ENCODE measurements around the gene FGF19. TPM values are rescaled to one million over a fixed set of nuclear protein-coding genes. Genes with fewer than 3 reads are reported as not detected.

The FGF19 gene
- total RNA-seq, 6 experiments from 2014 or later: 0.18 TPM; not detected in 5

DNA sequence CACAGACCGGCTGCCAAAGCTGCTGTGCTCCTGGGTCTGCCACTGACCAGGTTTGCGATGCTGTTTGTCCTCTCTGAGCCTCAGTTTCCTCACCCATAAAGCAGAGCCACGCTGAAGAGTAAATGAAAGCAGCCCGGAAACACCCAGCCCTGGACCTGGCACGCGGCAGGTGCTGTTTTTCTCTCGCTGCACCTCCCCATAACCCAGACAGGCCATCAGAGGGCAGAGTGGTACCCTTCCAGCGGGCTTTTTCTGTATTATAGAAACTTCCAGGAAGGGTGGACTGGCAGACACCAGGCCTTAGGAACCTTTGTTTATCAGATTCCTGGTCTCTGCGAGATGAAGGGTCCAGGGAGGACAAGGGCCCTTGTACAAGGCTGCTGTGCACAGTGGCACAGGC is 17.9 kb upstream of the FGF19 start:
- Histone ChIP-seq H3K27me3 (no peaks in the 10 kb centered on the region), H3K27ac (no peak overlapping the region), H3K4me1 (no peaks in the 10 kb centered on the region), H3K9me3 (no peaks in the 10 kb centered on the region), H3K36me3 (no peaks in the 10 kb centered on the region), H3K4me3 (no peak overlapping the region)
- intact Hi-C loops (cut with DNase I): loop anchor here in 1 of 2 donors (10.0 kb wide), 1 partner anchor 163 kb away; no protein-coding TSS in a partner anchor
- no peak for DNase-seq
- ATAC-seq: peak; percentile 45 to 90 (median 76)
- WGBS (ENCODE audit: insufficient coverage, low coverage, low lambda C conversion rate, missing lambda C conversion rate): 10% methylated on average over 7 of the region's 9 CpGs
- TF ChIP-seq POLR2A (IDR thresholded peaks at IDR 0.05): no peak
- TF ChIP-seq, protein P1, sequence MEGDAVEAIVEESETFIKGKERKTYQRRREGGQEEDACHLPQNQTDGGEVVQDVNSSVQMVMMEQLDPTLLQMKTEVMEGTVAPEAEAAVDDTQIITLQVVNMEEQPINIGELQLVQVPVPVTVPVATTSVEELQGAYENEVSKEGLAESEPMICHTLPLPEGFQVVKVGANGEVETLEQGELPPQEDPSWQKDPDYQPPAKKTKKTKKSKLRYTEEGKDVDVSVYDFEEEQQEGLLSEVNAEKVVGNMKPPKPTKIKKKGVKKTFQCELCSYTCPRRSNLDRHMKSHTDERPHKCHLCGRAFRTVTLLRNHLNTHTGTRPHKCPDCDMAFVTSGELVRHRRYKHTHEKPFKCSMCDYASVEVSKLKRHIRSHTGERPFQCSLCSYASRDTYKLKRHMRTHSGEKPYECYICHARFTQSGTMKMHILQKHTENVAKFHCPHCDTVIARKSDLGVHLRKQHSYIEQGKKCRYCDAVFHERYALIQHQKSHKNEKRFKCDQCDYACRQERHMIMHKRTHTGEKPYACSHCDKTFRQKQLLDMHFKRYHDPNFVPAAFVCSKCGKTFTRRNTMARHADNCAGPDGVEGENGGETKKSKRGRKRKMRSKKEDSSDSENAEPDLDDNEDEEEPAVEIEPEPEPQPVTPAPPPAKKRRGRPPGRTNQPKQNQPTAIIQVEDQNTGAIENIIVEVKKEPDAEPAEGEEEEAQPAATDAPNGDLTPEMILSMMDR (IDR thresholded peaks at IDR 0.05): peak; percentile 28 to 54 (median 41)

DNA sequence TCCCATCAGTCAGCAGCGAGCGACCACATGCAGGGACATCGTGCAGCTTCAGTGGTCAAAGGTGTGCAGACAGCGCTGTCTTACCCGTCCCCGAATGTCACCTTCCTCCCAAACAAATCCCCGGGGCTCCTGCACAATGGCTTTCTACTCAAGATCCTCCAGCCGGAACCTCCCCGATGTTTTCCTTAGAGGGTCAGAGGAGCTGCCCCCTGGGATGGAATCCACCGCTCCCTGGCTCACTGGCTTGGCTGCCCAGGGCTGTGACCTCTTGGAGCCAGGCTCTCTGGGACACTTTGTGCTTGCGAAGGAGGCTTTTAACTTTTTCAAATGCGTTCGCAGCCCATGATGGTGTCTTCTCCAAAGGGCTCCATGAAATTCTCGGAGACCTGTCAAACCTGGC is 17.3 kb upstream of the FGF19 start:
- no peak overlapping the region for H3K27ac ChIP-seq
- no peak for DNase-seq
- intact Hi-C loops (cut with DNase I): loop anchor here in 1 of 2 donors (10.0 kb wide), 1 partner anchor 164 kb away; no protein-coding TSS in a partner anchor
- H3K4me3 ChIP-seq: no peak overlapping the region
- no peaks in the 10 kb centered on the region for H3K36me3 ChIP-seq
- no peak for TF ChIP-seq POLR2A (IDR thresholded peaks at IDR 0.05)
- TF ChIP-seq, protein P1 (IDR thresholded peaks at IDR 0.05): no peak
- no peaks in the 10 kb centered on the region for H3K27me3 ChIP-seq
- WGBS (ENCODE audit: insufficient coverage, low coverage, low lambda C conversion rate, missing lambda C conversion rate): 40% methylated on average over 10 of the region's 14 CpGs
- no peak for ATAC-seq
- H3K4me1 ChIP-seq: no peaks in the 10 kb centered on the region
- H3K9me3 ChIP-seq: no peaks in the 10 kb centered on the region

DNA sequence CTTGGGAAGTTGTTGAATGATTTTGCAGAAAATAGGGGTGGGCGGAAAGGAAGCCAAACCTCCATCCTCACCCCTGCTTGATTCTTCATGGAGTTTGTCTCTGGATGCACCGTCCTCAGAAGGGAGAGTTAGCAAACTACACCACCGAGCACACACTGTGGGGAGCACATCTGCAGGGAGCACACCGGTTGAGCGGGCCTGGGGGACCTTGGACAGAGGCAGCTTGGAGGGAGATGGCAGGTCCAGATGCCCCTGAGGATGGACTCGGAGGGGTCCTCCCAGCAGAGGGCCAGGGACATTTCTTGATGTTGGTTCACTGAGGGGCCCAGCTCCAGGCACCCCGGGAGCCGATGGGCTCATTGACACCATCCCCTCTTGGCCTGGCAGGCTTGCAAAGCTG is 15.1 kb upstream of the FGF19 start:
- Histone ChIP-seq H3K27me3 (no peaks in the 10 kb centered on the region), H3K36me3 (no peaks in the 10 kb centered on the region), H3K4me1 (no peaks in the 10 kb centered on the region), H3K9me3 (no peaks in the 10 kb centered on the region), H3K27ac (no peak overlapping the region), H3K4me3 (no peak overlapping the region)
- no peak for ATAC-seq
- no peak for DNase-seq
- WGBS (ENCODE audit: insufficient coverage, low coverage, low lambda C conversion rate, missing lambda C conversion rate): 45% methylated on average over 4 of the region's 8 CpGs
- intact Hi-C loops (cut with DNase I): loop anchor here (10.0 kb wide), 2 partner anchors 166 to 476 kb away; no protein-coding TSS in a partner anchor
- no peak for TF ChIP-seq POLR2A (IDR thresholded peaks at IDR 0.05)
- TF ChIP-seq, protein P1 (IDR thresholded peaks at IDR 0.05): no peak

DNA sequence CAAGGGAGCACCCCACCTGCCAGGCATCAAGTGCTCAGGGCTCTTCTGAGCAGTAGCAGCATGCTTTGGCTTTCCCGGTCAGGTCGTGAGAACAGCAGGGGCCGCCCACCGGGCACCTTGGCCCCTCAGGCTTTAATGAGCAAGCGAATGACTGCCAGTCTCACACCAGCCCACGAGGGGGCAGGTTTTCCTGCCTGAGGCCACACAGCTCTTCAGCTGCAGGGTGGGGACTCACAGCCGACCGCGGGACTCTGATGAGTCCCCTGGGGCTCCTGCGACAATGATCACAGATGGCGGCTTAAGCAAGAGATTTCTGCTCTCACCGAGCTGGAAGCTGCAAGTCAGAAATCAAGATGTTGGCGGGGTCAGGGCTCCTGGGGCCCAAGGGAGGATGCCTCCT is 14.3 kb upstream of the FGF19 start:
- no peaks in the 10 kb centered on the region for H3K27me3 ChIP-seq
- intact Hi-C loops (cut with DNase I): loop anchor here (10.0 kb wide), 2 partner anchors 167 to 477 kb away; no protein-coding TSS in a partner anchor
- H3K4me3 ChIP-seq: no peak overlapping the region
- no peaks in the 10 kb centered on the region for H3K36me3 ChIP-seq
- no peaks in the 10 kb centered on the region for H3K9me3 ChIP-seq
- no peak for DNase-seq
- no peaks in the 10 kb centered on the region for H3K4me1 ChIP-seq
- TF ChIP-seq, protein P1 (IDR thresholded peaks at IDR 0.05): peak; percentile 32 to 56 (median 42)
- no peak for TF ChIP-seq POLR2A (IDR thresholded peaks at IDR 0.05)
- H3K27ac ChIP-seq: no peak overlapping the region
- ATAC-seq: peak in 3 of 4 donors; percentile 42 to 65 (median 55)
- WGBS (ENCODE audit: insufficient coverage, low coverage, low lambda C conversion rate, missing lambda C conversion rate): 10% methylated on average over 2 of the region's 13 CpGs

Measured in right lobe of liver (tissue), 6 donors.